ENCODE results near the gene CADM2.

GRCh38 chr3:85796140-85796539, 837.4 kb downstream of the CADM2 start:
- TF ChIP-seq POLR2A (IDR thresholded peaks at IDR 0.05): no peak
- TF ChIP-seq, protein P1, sequence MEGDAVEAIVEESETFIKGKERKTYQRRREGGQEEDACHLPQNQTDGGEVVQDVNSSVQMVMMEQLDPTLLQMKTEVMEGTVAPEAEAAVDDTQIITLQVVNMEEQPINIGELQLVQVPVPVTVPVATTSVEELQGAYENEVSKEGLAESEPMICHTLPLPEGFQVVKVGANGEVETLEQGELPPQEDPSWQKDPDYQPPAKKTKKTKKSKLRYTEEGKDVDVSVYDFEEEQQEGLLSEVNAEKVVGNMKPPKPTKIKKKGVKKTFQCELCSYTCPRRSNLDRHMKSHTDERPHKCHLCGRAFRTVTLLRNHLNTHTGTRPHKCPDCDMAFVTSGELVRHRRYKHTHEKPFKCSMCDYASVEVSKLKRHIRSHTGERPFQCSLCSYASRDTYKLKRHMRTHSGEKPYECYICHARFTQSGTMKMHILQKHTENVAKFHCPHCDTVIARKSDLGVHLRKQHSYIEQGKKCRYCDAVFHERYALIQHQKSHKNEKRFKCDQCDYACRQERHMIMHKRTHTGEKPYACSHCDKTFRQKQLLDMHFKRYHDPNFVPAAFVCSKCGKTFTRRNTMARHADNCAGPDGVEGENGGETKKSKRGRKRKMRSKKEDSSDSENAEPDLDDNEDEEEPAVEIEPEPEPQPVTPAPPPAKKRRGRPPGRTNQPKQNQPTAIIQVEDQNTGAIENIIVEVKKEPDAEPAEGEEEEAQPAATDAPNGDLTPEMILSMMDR (IDR thresholded peaks at IDR 0.05): no peak

Measured in prostate gland (tissue), 2 donors.